ENCODE results near the gene LRP5. TPM values are rescaled to one million over a fixed set of nuclear protein-coding genes. Genes with fewer than 3 reads are reported as not detected.
"Not testable (repeated sequence)": the region's sequence is repeated elsewhere in the genome, so short reads cannot be mapped to it uniquely, and the experiment has no call there.

Gene LRP5
- total RNA-seq, 2 donors from 2014 or later: 43.3 to 63.6 TPM

DNA sequence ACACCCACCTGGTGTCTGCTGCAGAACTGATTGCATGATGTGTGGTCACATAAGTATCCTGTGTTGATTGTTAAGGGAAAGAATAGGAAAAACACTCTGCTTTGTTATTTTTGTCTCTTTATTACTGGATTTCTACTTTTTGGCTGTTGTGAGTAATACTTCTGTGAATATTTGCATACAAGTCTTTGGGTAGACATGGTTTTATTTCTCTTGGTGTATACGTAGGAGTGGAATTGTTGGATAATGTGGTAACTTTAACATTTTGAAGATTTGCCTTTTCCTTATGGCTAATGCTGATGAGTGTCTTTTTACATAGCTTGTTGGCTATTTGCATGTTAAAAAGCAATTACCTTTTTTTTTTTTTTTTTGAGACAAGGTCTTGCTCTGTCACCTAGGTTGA lies 161.3 kb downstream of the LRP5 start:
- intact Hi-C loops (cut with DNase I): no loop called here
- Histone ChIP-seq H3K27ac (no peak overlapping the region), H3K4me3 (no peak overlapping the region), H3K4me1 (peaks cover 47% of the 10 kb centered on the region), H3K9me3 (no peaks in the 10 kb centered on the region), H3K36me3 (replicated peaks in 1 of 2; ENCODE audit: insufficient read depth in 1 of 2, low read depth in 2 of 2) (no peaks in the 10 kb centered on the region), H3K27me3 (no peaks in the 10 kb centered on the region)
- ATAC-seq (no peak), DNase-seq (no peak)
- whole genome bisulfite sequencing, 2 donors: 89 to 100% methylated on average over 1 of the region's 1 CpG
- no peak for TF ChIP-seq POLR2A (IDR thresholded peaks at IDR 0.05)
- TF ChIP-seq, protein P1, sequence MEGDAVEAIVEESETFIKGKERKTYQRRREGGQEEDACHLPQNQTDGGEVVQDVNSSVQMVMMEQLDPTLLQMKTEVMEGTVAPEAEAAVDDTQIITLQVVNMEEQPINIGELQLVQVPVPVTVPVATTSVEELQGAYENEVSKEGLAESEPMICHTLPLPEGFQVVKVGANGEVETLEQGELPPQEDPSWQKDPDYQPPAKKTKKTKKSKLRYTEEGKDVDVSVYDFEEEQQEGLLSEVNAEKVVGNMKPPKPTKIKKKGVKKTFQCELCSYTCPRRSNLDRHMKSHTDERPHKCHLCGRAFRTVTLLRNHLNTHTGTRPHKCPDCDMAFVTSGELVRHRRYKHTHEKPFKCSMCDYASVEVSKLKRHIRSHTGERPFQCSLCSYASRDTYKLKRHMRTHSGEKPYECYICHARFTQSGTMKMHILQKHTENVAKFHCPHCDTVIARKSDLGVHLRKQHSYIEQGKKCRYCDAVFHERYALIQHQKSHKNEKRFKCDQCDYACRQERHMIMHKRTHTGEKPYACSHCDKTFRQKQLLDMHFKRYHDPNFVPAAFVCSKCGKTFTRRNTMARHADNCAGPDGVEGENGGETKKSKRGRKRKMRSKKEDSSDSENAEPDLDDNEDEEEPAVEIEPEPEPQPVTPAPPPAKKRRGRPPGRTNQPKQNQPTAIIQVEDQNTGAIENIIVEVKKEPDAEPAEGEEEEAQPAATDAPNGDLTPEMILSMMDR (IDR thresholded peaks at IDR 0.05): no peak

DNA sequence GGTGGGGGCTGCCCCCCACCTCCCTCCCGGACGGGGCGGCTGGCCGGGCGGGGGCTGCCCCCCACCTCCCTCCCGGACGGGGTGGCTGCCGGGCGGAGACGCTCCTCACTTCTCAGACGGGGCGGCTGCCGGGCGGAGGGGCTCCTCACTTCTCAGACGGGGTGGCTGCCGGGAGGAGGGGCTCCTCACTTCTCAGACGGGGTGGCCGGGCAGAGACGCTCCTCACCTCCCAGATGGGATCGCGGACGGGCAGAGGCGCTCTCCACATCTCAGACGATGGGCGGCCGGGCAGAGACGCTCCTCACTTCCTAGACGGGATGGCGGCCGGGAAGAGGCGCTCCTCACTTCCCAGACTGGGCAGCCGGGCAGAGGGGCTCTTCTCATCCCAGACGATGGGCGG lies 163.2 kb downstream of the LRP5 start:
- intact Hi-C loops (cut with DNase I); H3K9me3 ChIP-seq; ATAC-seq; H3K4me3 ChIP-seq; H3K27ac ChIP-seq; H3K27me3 ChIP-seq; H3K36me3 ChIP-seq (replicated peaks in 1 of 2; ENCODE audit: insufficient read depth in 1 of 2, low read depth in 2 of 2); DNase-seq: not testable (repeated sequence)
- 100% methylated on average over 10 to 12 of the region's 34 CpGs for WGBS, 2 donors
- H3K4me1 ChIP-seq: peaks cover 39% of the 10 kb centered on the region

DNA sequence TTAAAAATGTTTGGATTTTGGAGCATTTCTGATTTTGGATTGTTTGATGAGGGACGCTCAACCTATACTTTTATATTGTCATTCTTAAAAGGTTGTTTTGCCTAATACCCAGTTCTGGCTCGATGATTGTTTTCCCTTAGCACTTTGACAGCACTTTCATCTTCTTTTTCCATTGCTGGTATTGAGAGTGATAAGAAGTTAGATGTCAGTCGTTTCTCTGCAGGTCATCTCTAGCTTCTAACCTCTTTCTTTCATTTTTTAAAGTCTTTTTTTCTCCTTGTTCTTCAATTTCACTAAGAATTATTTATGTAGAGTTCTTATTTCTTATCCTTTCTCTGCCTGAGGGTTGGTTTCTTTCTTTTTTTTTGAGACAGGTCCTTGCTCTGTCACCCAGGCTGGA lies 167.0 kb downstream of the LRP5 start:
- intact Hi-C loops (cut with DNase I): no loop called here
- Histone ChIP-seq H3K9me3 (no peaks in the 10 kb centered on the region), H3K27ac (no peak overlapping the region), H3K36me3 (replicated peaks in 1 of 2; ENCODE audit: insufficient read depth in 1 of 2, low read depth in 2 of 2) (no peaks in the 10 kb centered on the region), H3K27me3 (no peaks in the 10 kb centered on the region), H3K4me3 (no peak overlapping the region), H3K4me1 (peaks cover 30% of the 10 kb centered on the region)
- DNase-seq (no peak), ATAC-seq (no peak)
- 73 to 75% methylated on average over 3 of the region's 3 CpGs for WGBS, 2 donors
- no peak for TF ChIP-seq POLR2A (IDR thresholded peaks at IDR 0.05)
- TF ChIP-seq, protein P1 (IDR thresholded peaks at IDR 0.05): no peak

DNA sequence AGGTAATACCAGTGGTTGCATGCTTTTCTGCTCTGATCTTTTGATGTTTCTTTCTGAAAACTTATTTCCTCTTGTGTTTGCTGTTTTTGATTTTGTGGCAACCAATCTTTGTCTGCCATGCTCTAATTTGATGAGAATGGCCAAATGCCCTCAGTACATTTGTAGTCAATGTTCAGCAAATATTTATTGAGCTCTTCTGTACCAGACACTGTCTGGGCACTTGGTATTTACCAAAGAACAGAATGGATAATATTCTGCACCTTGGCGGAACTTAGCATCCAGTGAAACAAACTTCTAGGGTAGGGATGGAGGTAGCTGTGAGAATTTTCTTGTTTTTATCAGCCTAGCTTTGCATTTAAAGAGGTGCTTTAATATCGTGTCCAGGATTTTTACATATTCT lies 167.8 kb downstream of the LRP5 start:
- Histone ChIP-seq H3K4me1 (peaks cover 29% of the 10 kb centered on the region), H3K27me3 (no peaks in the 10 kb centered on the region), H3K36me3 (replicated peaks in 1 of 2; ENCODE audit: insufficient read depth in 1 of 2, low read depth in 2 of 2) (no peaks in the 10 kb centered on the region), H3K27ac (no peak overlapping the region), H3K4me3 (no peak overlapping the region), H3K9me3 (no peaks in the 10 kb centered on the region)
- ATAC-seq (no peak), DNase-seq (no peak)
- TF ChIP-seq, protein P1 (IDR thresholded peaks at IDR 0.05): no peak
- no peak for TF ChIP-seq POLR2A (IDR thresholded peaks at IDR 0.05)
- 54 to 71% methylated on average over 2 of the region's 2 CpGs for WGBS, 2 donors
- intact Hi-C loops (cut with DNase I): no loop called here

DNA sequence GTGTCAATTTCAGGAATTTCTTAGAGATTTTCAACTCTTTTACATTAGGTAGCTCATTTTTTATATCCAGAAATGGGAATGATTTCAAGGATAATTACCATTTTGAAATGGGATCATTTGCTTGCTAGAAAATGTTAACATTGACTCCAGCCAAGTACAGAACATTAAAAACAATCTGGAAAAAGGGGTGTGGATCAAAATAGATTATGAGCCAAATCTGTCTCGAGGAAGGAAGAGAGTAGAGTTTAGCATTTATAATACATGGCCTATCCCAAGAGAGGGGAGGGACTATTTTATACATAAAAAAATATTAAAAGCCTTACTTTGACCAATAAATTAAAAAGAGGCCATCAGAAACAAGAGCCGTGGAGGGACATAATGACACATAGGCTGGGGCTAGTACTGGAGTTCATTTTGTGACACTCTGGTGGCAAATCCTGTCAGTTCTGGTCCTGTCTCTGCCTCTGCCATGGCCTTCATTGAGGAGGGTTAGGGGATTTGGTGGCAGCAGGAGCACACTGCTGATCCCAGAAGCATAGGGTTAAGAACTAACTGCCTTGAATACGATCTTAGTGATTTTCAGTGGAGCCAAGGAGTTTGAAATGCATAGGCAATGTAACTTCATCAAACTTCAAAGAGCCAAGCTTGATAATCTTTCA lies 168.6 kb downstream of the LRP5 start:
- Histone ChIP-seq H3K9me3 (no peaks in the 10 kb centered on the region), H3K4me3 (no peak overlapping the region), H3K36me3 (replicated peaks in 1 of 2; ENCODE audit: insufficient read depth in 1 of 2, low read depth in 2 of 2) (no peaks in the 10 kb centered on the region), H3K4me1 (peaks cover 29% of the 10 kb centered on the region), H3K27ac (peak overlapping the region in 1 of 4 donors; percentile 20), H3K27me3 (no peaks in the 10 kb centered on the region)
- 37 to 39% methylated on average over 3 of the region's 3 CpGs for WGBS, 2 donors
- ATAC-seq: no peak
- TF ChIP-seq POLR2A (IDR thresholded peaks at IDR 0.05): no peak
- TF ChIP-seq, protein P1 (IDR thresholded peaks at IDR 0.05): no peak
- intact Hi-C loops (cut with DNase I): no loop called here
- DNase-seq: no peak
